ENCODE measurements around the gene ZNF75A.

DNA sequence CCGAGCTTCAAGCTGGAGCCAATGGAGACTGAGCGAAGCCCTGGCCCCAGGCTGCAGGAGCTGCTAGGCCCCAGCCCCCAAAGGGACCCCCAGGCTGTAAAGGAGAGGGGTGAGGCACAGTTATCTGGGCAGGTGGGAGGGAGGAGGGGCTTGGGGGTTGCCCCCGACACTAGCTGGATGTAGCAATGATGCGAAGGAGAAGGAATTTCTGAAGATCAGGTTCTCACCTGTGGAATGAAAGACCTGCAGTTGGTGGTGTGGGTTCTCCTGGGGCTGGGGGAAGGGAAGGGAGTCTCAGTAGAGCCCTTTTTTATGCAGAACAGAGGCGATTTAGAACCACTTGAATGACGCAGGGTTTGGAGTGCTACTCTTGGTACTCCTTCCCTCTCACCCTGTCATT is 20.2 kb upstream of the ZNF75A start:
- no peak for TF ChIP-seq EZH2 (IDR thresholded peaks at IDR 0.05; ENCODE audit: borderline replicate concordance, low read length)
- TF ChIP-seq, protein P1, sequence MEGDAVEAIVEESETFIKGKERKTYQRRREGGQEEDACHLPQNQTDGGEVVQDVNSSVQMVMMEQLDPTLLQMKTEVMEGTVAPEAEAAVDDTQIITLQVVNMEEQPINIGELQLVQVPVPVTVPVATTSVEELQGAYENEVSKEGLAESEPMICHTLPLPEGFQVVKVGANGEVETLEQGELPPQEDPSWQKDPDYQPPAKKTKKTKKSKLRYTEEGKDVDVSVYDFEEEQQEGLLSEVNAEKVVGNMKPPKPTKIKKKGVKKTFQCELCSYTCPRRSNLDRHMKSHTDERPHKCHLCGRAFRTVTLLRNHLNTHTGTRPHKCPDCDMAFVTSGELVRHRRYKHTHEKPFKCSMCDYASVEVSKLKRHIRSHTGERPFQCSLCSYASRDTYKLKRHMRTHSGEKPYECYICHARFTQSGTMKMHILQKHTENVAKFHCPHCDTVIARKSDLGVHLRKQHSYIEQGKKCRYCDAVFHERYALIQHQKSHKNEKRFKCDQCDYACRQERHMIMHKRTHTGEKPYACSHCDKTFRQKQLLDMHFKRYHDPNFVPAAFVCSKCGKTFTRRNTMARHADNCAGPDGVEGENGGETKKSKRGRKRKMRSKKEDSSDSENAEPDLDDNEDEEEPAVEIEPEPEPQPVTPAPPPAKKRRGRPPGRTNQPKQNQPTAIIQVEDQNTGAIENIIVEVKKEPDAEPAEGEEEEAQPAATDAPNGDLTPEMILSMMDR (conservative IDR thresholded peaks at IDR 0.05 in 1 of 2, IDR thresholded peaks at IDR 0.05 in 1 of 2; ENCODE audit: extremely low read depth in 1 of 2, insufficient read depth in 1 of 2, low read depth in 1 of 2, low read length in 2 of 2), result no peak
